GM19238 (cell line): ENCODE measurements around the gene TSPAN17.
A peak's percentile ranks its signal among the peaks of the same experiment; 100 is the strongest.

Experiments
- DNase-seq: peaks from one replicate; pipeline ENCODE4 v3.0.0; 2011; ENCODE audit warnings: low spot score; ENCODE audit not compliant: insufficient read length

TSPAN17 gene

DNA sequence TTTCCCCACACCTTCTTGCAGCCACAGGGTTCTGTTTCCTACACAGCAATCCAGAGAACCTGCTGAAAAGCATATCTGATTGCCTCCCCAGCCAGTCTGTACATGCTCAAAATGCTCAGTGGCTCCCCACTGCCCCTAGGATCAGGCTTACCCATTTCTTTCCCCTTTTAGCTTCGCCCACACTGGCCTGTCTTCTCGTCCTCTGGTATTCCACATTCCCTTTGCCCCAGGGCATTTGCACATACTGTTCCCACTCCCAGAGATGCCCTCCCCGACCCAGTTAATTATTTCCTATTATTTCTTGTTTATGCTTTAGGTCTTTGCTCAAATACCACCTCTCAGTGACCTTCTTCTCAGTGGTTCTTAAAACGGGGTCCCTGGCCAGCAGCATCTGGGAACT, 6.7 kb upstream of the TSPAN17 start:
- no peak for DNase-seq

DNA sequence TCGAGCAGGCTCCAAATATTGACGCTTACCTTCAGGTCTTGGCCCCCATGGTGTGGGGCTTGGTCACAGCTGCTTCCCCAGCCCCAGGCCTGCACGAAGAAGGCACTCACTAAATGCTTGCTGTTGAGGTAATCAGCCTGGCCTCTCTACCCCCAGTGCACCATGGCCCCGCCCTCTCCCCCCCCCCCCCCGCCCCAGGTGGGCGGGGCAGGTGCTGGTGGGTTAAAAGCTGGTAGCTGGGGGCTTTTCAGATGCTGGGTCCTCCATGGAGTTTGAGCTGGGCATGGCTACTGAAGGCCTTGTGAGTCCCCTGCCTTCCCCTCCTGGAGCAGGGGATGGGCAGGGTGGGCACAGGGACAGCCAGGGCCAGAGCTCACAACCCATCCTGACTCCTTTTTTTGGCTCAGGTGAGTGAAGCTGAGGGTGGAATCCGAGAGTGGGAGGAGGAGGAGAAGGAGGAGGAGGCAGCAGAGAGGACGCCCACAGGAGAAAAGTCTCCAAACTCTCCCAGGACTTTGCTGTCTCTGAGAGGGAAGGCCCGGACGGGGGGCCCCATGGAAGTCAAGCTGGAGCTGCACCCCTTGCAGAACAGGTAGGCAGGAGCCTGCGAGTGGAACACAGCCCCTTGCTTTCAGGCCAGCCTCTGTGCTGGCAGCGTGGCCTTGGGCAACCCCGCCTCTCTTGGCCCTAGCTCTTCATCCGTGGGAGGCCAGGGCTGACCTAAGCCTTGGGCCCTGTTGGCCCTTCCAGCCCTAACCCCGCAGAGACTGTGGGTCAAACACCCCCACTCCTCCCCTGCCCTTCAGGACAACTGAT, 4.4 kb upstream of the TSPAN17 start:
- DNase-seq, result no peak

DNA sequence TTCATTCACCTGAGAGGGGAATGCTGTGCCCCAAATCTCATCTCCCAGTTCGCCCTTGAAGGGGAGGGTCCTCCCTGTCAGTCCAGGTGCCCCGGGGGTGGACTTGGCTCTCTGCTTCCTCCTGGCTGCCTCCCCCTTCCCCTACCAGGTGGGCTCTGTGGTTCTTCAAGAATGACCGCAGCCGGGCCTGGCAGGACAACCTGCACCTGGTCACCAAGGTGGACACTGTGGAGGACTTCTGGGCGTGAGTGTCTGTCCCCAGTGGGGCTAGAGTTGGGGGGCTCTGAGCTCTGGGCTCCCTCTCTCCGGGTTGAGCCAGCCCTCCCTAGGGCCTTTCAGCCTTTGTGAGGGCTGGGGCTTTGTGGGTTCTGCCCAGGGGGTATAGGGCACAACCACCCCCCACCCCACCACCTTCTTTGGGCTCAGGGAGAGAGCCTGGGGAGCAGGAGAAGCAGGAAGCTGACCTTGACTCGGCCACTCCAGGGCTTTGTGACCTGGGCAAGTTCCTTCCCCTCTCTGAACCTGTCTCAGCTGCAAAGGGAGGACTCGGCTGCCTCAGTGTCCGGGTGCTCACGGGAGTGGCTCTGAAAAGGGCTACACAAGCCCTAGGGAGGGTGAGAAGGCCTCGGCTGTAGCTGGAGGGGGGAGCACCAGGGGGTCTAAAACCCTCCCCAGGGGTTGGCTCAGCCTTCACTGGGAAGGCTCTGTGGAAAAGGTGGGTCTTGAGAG, 3.6 kb upstream of the TSPAN17 start:
- DNase-seq, result no peak

DNA sequence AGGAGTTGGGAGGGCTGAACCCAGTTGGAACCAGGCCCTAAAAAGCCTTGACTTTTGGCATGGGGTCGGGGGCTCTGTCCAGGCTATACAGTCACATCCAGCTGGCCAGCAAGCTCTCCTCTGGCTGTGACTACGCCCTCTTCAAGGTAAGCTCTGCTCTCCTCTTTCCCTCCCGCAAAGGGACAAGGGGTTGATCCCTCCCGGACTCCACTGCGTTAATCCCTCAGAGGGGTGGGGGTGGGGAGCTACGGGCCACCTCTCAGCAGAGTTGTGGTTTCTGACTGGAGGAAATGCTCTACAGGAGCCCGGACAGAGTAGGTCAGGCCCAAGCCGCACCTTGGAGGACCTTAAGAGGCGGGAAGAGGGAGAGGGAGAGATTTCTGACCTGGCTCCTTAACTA, 3.0 kb upstream of the TSPAN17 start:
- DNase-seq, result no peak

DNA sequence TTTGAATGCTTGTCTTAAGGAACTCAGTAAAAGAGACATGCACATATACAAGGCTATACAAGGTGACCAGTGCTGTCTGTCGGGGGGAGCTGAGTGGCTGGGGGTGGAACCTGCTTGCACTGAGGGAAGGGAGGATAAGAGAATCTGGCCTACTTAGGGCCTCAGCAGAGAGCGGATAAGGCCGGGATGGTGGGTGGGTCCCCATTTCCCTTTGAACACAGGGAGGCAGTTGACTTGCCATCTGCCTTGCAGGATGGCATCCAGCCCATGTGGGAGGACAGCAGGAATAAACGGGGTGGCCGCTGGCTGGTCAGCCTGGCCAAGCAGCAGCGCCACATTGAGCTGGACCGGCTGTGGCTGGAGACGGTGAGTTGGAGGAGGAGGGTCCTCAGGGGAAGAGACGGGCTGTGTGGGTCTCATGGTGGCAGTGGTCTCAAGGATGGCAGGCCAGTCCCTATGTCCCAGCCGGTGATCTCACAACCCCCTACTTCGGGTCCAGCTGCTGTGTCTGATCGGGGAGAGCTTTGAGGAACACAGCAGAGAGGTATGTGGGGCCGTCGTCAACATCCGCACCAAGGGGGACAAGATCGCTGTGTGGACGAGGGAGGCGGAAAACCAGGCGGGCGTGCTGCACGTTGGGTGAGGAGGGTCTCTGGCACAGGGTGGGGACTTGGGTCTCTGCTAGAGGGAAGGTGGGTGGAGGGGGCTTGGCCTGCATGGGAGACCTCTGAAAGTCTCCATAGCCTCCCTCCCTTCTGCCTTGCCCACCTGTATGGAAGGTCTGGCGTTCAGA, 2.2 kb upstream of the TSPAN17 start:
- no peak for DNase-seq

DNA sequence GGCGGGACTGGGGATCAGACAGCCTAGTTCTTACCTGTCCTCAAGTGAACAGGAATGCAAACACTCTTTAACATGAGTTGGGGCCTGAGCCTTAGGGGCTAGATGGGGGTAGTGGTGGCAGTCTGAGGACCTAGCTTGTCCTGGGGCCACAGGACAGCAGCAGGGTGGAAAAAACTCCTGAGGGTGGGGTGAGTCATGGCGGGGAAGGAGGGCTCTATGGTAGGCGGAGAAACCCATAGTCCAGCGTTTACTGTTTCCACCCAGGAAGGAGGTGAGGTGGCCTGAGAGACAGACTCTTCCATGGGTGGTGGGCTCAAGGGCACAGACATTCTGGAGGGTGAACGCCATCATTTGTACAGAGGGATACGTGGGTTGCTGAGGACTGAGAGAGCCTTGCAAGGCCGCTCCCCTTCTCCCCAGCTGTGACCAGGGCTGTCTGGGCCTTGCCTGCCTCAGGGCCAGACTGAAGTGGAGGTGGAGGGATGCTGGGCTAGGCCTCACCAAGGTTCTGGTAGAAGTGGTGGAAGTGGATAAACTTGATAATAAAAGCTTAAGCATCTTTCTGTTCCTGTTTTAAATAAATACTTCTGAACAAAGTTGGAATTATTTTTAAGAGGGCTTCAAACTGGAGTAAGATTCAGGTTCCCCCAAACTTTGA, 1.1 kb upstream of the TSPAN17 start:
- DNase-seq, result no peak

DNA sequence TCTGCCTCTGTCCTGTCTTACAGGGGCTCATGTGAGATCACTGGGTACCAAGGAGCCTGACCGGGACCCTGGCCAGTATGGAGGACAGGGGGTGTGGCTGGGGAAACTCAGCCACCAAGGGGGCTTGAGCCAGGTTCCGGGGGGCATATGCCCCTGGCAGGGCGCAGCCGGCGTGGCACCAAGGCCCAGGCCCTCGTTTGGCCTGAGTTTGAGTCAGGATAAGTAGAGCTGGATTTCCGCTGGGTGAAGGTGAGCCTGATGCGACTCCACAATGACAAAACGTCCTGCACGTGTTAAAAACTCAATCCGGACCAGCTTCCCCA, 616 bp upstream of the TSPAN17 start:
- DNase-seq, result no peak

DNA sequence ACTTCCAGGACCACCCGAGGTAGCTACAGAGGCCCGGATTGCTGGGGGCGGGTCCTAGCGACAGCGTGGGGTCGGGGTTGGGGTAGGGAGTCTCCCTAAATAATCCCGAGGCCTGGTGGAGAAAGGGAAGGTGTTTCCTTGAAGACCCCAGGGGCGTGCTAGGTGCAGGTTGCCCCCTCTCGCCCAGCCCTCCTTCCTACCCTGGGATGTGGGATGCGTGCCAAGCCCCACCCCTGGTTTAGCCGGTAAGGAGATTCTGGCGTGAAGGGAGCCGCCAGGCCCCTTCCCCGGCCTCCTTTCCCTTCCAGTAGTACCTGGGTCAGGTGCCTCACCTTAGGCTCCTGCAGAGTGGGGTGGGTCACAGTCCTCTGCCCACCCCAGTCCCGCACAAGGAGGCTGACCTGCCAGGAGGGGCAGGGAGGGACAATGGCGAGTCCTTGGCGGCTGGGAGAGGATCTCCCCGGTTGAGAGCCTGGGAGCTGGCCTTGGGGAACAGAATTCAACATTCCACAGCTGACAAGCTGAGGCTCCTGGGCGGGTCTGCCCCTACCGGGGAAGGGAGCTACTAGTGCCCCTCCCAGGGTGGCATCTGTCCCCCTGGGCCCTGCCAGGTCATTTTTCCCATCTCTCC, 674 bp downstream of the TSPAN17 start:
- no peak for DNase-seq

DNA sequence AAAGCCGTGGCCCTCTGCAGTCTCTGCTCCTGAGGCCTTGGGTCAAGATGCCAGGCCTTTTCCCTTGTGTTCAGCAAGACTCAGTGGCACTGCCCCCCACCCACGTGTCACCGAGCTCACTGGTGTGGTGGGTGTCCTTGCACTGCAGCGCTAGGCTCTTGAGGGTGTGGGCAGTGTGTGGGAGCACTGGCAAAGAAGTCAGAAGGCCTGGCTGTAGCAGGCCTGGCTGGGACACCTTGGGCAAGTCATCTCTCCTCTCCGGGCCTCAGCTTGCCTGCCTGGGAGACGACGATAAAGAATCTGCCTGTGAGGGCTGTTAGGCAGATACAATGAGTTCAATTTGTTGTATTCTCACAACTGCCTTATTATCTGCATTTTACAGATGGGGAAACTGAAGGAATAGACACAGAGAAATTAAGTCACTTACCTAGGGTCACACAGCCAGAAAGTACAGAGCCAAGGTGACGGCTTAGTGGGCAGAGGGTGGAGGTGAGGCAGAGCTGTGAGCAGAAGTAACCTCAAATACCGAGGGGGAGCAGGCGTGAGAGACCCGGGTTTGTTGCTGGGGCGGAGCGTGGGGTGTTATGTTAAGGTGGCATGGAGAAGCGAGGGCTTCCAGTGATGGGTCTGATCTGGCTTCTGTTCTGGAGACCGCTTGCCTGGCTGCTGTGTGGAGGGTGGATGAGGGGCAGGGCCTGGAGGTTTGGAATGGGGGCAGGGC, 1.4 kb downstream of the TSPAN17 start:
- DNase-seq, result no peak

DNA sequence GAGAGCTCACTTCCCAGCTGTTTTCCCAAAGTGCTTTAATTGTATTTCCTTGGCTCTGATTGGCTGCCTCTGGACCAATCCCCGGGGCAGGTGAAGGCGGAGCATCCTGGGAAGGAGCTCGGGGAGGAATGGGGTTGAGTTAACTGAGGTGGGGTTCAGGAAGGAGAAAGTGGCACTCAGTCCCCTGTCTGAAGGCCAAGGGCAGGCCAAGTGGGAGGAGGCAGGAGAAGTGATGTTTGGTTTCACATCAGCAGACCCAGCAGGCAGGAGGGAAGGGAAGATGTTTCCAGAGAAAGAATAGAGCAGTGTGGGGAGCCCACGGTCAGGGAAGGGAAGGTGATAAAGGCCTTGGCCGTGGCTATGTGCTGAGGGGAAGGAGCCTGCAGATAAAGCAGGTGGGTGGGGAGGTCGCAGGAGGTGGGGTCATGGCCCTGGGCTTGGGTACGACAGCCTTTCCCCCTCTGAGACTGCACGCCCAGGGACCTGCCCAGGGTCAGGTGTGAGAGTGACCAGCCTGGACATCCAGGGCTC, 3.1 kb downstream of the TSPAN17 start:
- DNase-seq, result no peak

DNA sequence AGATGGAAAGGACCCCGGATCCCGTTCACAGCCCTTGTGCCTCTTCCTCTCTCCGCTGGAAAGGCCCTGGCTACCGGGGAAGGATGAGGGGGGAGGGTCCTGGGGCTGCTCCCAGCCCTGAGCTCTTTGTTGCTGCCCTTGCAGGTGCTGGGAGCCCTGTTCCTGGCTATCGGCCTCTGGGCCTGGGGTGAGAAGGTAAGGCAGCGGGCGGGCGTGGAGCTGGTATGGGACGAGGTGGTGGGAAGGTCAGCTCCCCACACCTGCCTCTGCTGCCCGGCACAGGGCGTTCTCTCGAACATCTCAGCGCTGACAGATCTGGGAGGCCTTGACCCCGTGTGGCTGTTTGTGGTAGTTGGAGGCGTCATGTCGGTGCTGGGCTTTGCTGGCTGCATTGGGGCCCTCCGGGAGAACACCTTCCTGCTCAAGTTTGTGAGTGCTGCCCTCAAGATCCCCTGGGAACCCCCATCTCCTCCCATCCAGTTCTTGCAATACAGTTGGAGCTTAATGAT, 4.2 kb downstream of the TSPAN17 start:
- DNase-seq, result no peak

DNA sequence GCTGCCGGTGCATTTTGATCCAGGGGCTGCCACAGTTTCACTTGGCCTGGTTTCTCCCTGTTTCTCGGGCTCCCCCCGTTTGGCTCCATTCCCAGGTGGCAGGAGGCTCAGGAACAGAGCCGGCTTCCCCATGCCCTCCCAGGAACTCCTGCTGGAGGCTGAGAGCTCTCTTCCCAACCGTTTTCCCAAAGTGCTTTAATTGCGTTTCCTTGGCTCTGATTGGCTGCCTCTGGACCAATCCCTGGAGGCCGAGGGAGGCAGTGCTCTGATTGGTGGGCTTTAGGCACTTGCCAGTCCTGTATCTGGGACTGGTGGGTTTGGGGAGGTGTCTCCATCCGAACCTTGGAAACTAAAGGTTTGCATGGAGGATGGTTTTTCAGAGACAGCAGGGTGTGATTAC, 4.9 kb downstream of the TSPAN17 start:
- DNase-seq, result no peak

DNA sequence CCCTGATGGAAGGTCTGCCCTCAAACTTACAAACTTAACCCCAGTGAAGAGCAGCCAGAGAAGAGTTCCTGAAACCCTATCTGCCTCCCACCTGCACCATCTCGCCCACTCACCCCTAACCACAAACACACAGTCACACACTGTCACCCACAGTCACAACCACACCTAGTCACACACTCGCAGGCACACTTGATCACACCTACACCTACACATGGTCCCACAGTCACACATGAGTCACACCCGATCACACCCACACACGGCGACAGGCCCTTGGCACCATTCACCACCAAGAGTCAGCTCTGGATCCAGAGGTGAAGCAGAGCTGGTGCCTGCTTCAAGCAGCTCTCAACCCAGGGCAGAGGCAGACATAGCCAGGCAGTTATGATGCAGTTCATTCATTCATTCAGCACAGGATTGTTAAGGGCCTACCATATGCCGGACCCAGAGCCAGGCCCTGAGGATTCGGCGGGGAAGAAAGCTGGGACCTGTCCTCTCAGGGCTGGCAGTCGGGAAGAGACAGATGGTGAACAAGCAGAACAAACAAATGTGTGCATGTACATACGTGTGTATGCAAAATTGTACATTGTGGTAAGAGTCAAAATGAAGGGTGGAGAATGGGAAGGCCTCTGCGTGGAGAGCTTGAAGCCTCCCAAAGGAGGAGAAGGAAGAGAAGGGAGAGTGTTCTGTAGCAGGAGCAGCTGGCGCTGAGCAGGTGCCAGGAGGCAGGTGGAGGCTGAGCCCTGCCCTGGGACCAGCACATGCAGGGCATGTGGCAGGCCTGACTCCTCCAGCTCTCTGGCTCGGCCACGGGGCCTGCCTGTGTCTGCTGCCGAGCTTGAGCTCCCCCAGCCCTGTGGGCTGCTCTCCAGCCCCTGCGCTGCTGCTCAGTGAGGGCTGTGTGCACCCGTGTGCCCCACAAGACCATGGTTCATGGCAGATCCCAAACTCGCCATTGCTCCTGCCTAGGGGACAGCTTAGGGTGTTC, 6.4 kb downstream of the TSPAN17 start:
- no peak for DNase-seq

DNA sequence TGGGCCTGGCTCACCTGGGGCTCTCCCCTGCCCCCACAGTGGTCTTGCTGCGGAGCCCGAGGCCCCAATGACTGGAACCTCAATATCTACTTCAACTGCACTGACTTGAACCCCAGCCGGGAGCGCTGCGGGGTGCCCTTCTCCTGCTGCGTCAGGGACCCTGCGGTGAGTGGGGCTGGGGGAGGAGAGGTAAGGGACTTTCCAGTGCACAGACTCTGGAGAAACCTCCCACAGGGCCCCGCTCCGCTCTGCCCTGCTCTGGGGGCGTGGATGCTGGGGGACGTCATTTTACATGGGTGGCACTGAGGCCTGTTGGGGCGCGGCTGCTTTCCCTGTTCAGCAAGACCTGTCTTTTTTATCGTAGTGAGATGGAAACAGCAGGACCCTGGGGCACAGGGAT, 7.6 kb downstream of the TSPAN17 start:
- no peak for DNase-seq

DNA sequence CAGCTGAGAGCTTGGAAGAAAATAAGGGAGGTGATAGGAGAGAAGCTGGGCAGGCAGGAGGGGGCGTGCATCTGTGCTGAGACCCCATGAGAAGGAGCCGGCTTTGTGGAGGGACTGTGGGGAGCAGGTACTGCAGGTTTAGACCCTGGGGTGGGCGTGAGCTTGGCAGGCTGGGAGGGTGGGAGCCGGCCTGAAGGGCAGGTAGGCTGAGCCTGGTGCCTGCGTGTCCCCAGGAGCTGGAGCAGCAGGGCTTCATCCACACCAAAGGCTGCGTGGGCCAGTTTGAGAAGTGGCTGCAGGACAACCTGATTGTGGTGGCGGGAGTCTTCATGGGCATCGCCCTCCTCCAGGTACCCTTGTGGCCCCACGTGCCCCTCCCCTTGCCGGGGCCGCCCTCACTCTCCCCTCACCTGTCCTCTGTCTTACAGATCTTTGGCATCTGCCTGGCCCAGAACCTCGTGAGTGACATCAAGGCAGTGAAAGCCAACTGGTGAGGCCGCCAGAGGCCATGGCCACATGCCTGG, 9.2 kb downstream of the TSPAN17 start:
- no peak for DNase-seq

DNA sequence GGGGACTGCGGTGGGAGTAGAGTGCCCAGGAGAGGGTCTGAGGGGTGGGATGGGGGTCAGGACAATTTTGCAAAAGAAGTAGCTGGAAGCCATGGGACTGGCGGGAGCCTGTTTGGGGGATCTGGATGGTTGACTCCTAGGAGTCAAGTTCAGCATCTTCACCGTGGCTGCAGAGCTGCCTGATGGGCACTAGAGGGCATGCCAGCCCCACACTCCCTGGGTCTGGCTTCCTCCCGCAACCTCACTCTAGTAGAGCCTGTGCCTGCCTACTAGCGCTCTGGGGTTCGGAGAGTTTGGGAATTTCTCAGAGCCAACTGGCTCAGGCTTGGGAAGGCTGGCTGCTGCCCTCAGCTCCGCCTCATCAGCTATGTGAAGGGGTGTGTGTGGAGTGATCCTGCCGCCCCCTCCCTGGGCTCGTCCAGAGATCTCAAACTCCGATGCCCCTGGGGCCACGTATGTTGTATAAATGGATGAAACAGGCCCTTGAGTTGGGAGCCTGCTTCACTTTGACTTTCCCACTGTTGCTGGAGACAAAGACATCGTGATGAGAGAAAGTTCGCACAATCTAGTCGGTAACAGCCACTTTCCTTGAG, 10.8 kb downstream of the TSPAN17 start:
- DNase-seq, result peak; percentile 63

DNA sequence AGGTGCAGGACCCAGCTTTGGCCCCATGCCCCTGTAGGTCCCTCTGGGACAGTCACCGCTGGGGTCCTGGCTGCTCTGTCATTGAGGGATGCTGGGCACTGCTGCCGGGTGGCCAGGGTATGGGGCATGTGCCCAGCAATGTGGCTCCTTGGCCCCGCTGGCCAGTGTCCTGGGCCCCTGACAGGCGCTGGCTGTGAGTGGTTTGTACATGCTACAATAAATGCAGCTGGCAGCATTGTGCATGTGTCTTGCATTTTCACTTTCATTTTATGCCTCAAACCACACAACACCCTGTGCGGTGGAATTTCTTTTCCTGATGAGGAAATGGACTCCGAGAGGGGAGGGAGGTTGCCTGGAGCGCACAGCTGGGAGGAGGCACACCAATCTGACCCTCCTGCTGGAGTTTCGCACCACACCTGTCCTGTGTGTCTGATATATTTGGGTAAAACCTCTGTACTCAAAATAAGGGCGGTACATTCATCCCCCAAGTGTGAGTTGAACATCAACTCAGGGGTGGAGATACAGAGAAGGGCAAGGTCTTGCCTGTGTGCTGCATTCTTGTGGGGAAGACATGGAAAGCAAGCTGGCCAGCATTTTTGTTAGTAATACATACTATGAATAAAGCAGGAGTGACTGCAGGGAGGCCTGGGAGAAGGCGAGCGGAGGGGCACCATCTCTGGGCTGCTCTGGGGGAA, 11.7 kb downstream of the TSPAN17 start:
- no peak for DNase-seq

DNA sequence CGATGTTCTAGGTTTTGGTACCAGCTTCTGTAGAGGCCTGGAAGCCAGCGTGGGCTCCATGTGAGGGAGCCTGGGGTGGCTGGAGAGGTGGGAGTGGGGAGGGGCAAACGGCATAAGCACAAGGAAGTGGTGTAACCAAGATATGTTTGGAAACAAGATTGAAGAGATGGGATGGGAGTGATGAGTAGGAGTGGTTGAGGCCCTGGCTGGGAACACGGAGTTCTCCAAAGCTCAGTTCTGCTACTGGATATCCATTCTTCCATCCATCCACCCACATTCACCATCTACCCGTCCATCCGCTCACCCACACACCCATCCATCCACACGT, 12.2 kb downstream of the TSPAN17 start:
- no peak for DNase-seq
